Measurements from ENCODE around the gene UBTD1. TPM values are rescaled to one million over a fixed set of nuclear protein-coding genes. Genes with fewer than 3 reads are reported as not detected.

The UBTD1 gene
- total and polyA plus RNA-seq, 7 experiments from 2014 or later = 0.94 to 4.2 (median 2.1) TPM

- no peaks in the 10 kb centered on the region for H3K4me1 ChIP-seq (ENCODE audit: control insufficient read depth in 2 of 2, insufficient read depth in 2 of 2, low read length in 2 of 2)
- Mint-ChIP-seq H3K4me3 (no peak overlapping the region), H3K27me3 (peaks cover 0 to 25% (median 7%) of the 10 kb centered on the region in 5 donors), H3K4me1 (peaks cover 0 to 2% (median 0%) of the 10 kb centered on the region in 7 donors), H3K27ac (no peak overlapping the region), H3K36me3 (no peaks in the 10 kb centered on the region), H3K9me3 (no peaks in the 10 kb centered on the region)
- ChIA-PET POLR2A (no interaction called here), CTCF (no interaction called here)
- no peak overlapping the region for H3K27ac ChIP-seq (ENCODE audit: low read depth, low read length)
- H3K36me3 ChIP-seq (ENCODE audit: control insufficient read depth in 2 of 3, insufficient read depth in 3 of 3, low read length in 3 of 3) = no peaks in the 10 kb centered on the region
- ATAC-seq (no peak), DNase-seq (no peak)
- no peak overlapping the region for H3K4me3 ChIP-seq (ENCODE audit: low read length)
- H3K27me3 ChIP-seq (ENCODE audit: control insufficient read depth in 2 of 2, insufficient read depth in 2 of 2, low read length in 2 of 2) = no peaks in the 10 kb centered on the region
- intact Hi-C loops (cut with micrococcal nuclease) = no loop called here
- no peaks in the 10 kb centered on the region for H3K9me3 ChIP-seq (ENCODE audit: control insufficient read depth in 2 of 3, low read length in 3 of 3)
Measured at GRCh38 chr10:97506199-97506991, 7.7 kb downstream of the UBTD1 start.

GRCh38 chr10:97508342-97508741 lies 9.6 kb downstream of the UBTD1 start:
- DNase-seq = no peak
- H3K9me3 Mint-ChIP-seq = no peaks in the 10 kb centered on the region
- no peak overlapping the region for H3K4me3 Mint-ChIP-seq
- no peak for ATAC-seq
- peaks cover 0 to 3% (median 0%) of the 10 kb centered on the region in 7 donors for H3K4me1 Mint-ChIP-seq
- intact Hi-C loops (cut with micrococcal nuclease) = no loop called here
- ChIA-PET POLR2A (no interaction called here), CTCF (no interaction called here)
- H3K27me3 Mint-ChIP-seq = peaks cover 0 to 12% (median 0%) of the 10 kb centered on the region in 5 donors
- H3K27ac ChIP-seq (ENCODE audit: low read depth, low read length) = no peak overlapping the region
- no peaks in the 10 kb centered on the region for H3K36me3 ChIP-seq (ENCODE audit: control insufficient read depth in 2 of 3, insufficient read depth in 3 of 3, low read length in 3 of 3)
- H3K36me3 Mint-ChIP-seq = no peaks in the 10 kb centered on the region
- no peaks in the 10 kb centered on the region for H3K27me3 ChIP-seq (ENCODE audit: control insufficient read depth in 2 of 2, insufficient read depth in 2 of 2, low read length in 2 of 2)
- H3K4me1 ChIP-seq (ENCODE audit: control insufficient read depth in 2 of 2, insufficient read depth in 2 of 2, low read length in 2 of 2) = no peaks in the 10 kb centered on the region
- no peak overlapping the region for H3K4me3 ChIP-seq (ENCODE audit: low read length)
- H3K9me3 ChIP-seq (ENCODE audit: control insufficient read depth in 2 of 3, low read length in 3 of 3) = no peaks in the 10 kb centered on the region
- no peak overlapping the region for H3K27ac Mint-ChIP-seq

- DNase-seq = no peak
- Mint-ChIP-seq H3K27ac (no peak overlapping the region), H3K4me1 (peaks cover 0 to 4% (median 0%) of the 10 kb centered on the region in 7 donors), H3K27me3 (peaks cover 0 to 12% (median 0%) of the 10 kb centered on the region in 5 donors), H3K36me3 (no peaks in the 10 kb centered on the region), H3K4me3 (no peak overlapping the region), H3K9me3 (no peaks in the 10 kb centered on the region)
- no peak for ATAC-seq
- Histone ChIP-seq H3K4me3 (ENCODE audit: low read length) (no peak overlapping the region), H3K4me1 (ENCODE audit: control insufficient read depth in 2 of 2, insufficient read depth in 2 of 2, low read length in 2 of 2) (no peaks in the 10 kb centered on the region), H3K27me3 (ENCODE audit: control insufficient read depth in 2 of 2, insufficient read depth in 2 of 2, low read length in 2 of 2) (no peaks in the 10 kb centered on the region), H3K9me3 (ENCODE audit: control insufficient read depth in 2 of 3, low read length in 3 of 3) (no peaks in the 10 kb centered on the region), H3K27ac (ENCODE audit: low read depth, low read length) (no peak overlapping the region), H3K36me3 (ENCODE audit: control insufficient read depth in 2 of 3, insufficient read depth in 3 of 3, low read length in 3 of 3) (no peaks in the 10 kb centered on the region)
- POLR2A ChIA-PET = no interaction called here
- CTCF ChIA-PET = no interaction called here
- intact Hi-C loops (cut with micrococcal nuclease) = no loop called here
Measured at GRCh38 chr10:97509120-97509680, 10.5 kb downstream of the UBTD1 start.

- ATAC-seq (no peak), DNase-seq (no peak)
- intact Hi-C loops (cut with micrococcal nuclease) = no loop called here
- no peak overlapping the region for H3K4me3 ChIP-seq (ENCODE audit: low read length)
- no peak overlapping the region for H3K27ac ChIP-seq (ENCODE audit: low read depth, low read length)
- H3K9me3 Mint-ChIP-seq = no peaks in the 10 kb centered on the region
- no peak overlapping the region for H3K27ac Mint-ChIP-seq
- H3K4me1 ChIP-seq (ENCODE audit: control insufficient read depth in 2 of 2, insufficient read depth in 2 of 2, low read length in 2 of 2) = no peaks in the 10 kb centered on the region
- ChIA-PET CTCF (no interaction called here), POLR2A (no interaction called here)
- H3K27me3 ChIP-seq (ENCODE audit: control insufficient read depth in 2 of 2, insufficient read depth in 2 of 2, low read length in 2 of 2) = no peaks in the 10 kb centered on the region
- peaks cover 0 to 19% (median 0%) of the 10 kb centered on the region in 5 donors for H3K27me3 Mint-ChIP-seq
- H3K4me3 Mint-ChIP-seq = no peak overlapping the region
- no peaks in the 10 kb centered on the region for H3K36me3 Mint-ChIP-seq
- H3K9me3 ChIP-seq (ENCODE audit: control insufficient read depth in 2 of 3, low read length in 3 of 3) = no peaks in the 10 kb centered on the region
- H3K4me1 Mint-ChIP-seq = peaks cover 0 to 4% (median 0%) of the 10 kb centered on the region in 7 donors
- no peaks in the 10 kb centered on the region for H3K36me3 ChIP-seq (ENCODE audit: control insufficient read depth in 2 of 3, insufficient read depth in 3 of 3, low read length in 3 of 3)
Measured at GRCh38 chr10:97510686-97511085, 12.0 kb downstream of the UBTD1 start.

- Histone ChIP-seq H3K9me3 (ENCODE audit: control insufficient read depth in 2 of 3, low read length in 3 of 3) (no peaks in the 10 kb centered on the region), H3K36me3 (ENCODE audit: control insufficient read depth in 2 of 3, insufficient read depth in 3 of 3, low read length in 3 of 3) (no peaks in the 10 kb centered on the region), H3K27me3 (ENCODE audit: control insufficient read depth in 2 of 2, insufficient read depth in 2 of 2, low read length in 2 of 2) (no peaks in the 10 kb centered on the region), H3K4me3 (ENCODE audit: low read length) (no peak overlapping the region), H3K27ac (ENCODE audit: low read depth, low read length) (no peak overlapping the region), H3K4me1 (ENCODE audit: control insufficient read depth in 2 of 2, insufficient read depth in 2 of 2, low read length in 2 of 2) (no peaks in the 10 kb centered on the region)
- no peak for ATAC-seq
- Mint-ChIP-seq H3K4me3 (no peak overlapping the region), H3K27me3 (peaks cover 0 to 12% (median 0%) of the 10 kb centered on the region in 5 donors), H3K36me3 (no peaks in the 10 kb centered on the region), H3K4me1 (peaks cover 0 to 4% (median 0%) of the 10 kb centered on the region in 7 donors), H3K27ac (no peak overlapping the region), H3K9me3 (no peaks in the 10 kb centered on the region)
- intact Hi-C loops (cut with micrococcal nuclease) = no loop called here
- ChIA-PET CTCF (no interaction called here), POLR2A (no interaction called here)
- no peak for DNase-seq
Measured at GRCh38 chr10:97511711-97512440, 13.2 kb downstream of the UBTD1 start.

GRCh38 chr10:97512993-97513392 lies 14.3 kb downstream of the UBTD1 start:
- no peaks in the 10 kb centered on the region for H3K36me3 Mint-ChIP-seq
- ATAC-seq (no peak), DNase-seq (no peak)
- ChIA-PET POLR2A (interaction anchor here (0.6 to 1.0 kb wide), 2 partner anchors 8 to 9 kb away, joined by 3 read pairs; no protein-coding TSS in a partner anchor), CTCF (interaction anchor here (1.1 kb wide), 1 partner anchor 10 kb away, joined by 3 read pairs; no protein-coding TSS in a partner anchor)
- Histone ChIP-seq H3K9me3 (ENCODE audit: control insufficient read depth in 2 of 3, low read length in 3 of 3) (no peaks in the 10 kb centered on the region), H3K27ac (ENCODE audit: low read depth, low read length) (no peak overlapping the region), H3K27me3 (ENCODE audit: control insufficient read depth in 2 of 2, insufficient read depth in 2 of 2, low read length in 2 of 2) (no peaks in the 10 kb centered on the region), H3K4me3 (ENCODE audit: low read length) (no peak overlapping the region), H3K4me1 (ENCODE audit: control insufficient read depth in 2 of 2, insufficient read depth in 2 of 2, low read length in 2 of 2) (no peaks in the 10 kb centered on the region), H3K36me3 (ENCODE audit: control insufficient read depth in 2 of 3, insufficient read depth in 3 of 3, low read length in 3 of 3) (no peaks in the 10 kb centered on the region)
- no peaks in the 10 kb centered on the region for H3K9me3 Mint-ChIP-seq
- H3K4me1 Mint-ChIP-seq = peaks cover 0 to 6% (median 0%) of the 10 kb centered on the region in 7 donors
- H3K27me3 Mint-ChIP-seq = peaks cover 0 to 12% (median 0%) of the 10 kb centered on the region in 5 donors
- H3K27ac Mint-ChIP-seq = peak overlapping the region in 1 of 9 donors; percentile 83
- no peak overlapping the region for H3K4me3 Mint-ChIP-seq
- intact Hi-C loops (cut with micrococcal nuclease) = no loop called here
